Activated naive CD8-positive, alpha-beta T cell treated with anti-CD3 and anti-CD28 coated beads, Interleukin-2, amount 10 ng/mL, durations not matched to agents 7 days and 5 days (primary cell): Measurements from ENCODE around the gene TGFBR2. TPM values are rescaled to one million over a fixed set of nuclear protein-coding genes. Genes with fewer than 3 reads are reported as not detected.

ENCODE experiments used
- ATAC-seq: fragments of 150-1000 bp; cut with Tn5 transposase; one replicate; pipeline ENCODE4 v1.10.0; 2021; ENCODE audit warnings: low read depth, moderate library complexity
- POLR2A ChIA-PET: fragments of 350-600 bp; sonication (Branson Sonifier 250); formaldehyde crosslinking; loops from one replicate; lab custom pipeline; 2021; ENCODE audit warnings: antibody characterized with exemption; lab: Charles Lee
- DNase-seq: peaks from one replicate; pipeline ENCODE4 v3.0.0; 2021
- H3K27ac Mint-ChIP-seq: one replicate; pipeline ENCODE4 v1.8.0; 2022; ENCODE audit warnings: mild to moderate bottlenecking, mixed read lengths
- H3K27me3 Mint-ChIP-seq: one replicate; pipeline ENCODE4 v1.8.0; 2022; ENCODE audit warnings: mild to moderate bottlenecking, moderate library complexity, mixed read lengths
- H3K36me3 Mint-ChIP-seq: one replicate; pipeline ENCODE4 v1.8.0; 2021; ENCODE audit warnings: mild to moderate bottlenecking, mixed read lengths
- H3K4me1 Mint-ChIP-seq: one replicate; pipeline ENCODE4 v1.8.0; 2021; ENCODE audit warnings: mixed read lengths
- H3K4me3 Mint-ChIP-seq: one replicate; pipeline ENCODE4 v1.8.0; 2022; ENCODE audit warnings: mild to moderate bottlenecking, moderate library complexity, mixed read lengths
- H3K9me3 Mint-ChIP-seq: one replicate; pipeline ENCODE4 v1.8.0; 2021; ENCODE audit warnings: mixed read lengths
- total RNA-seq, 2 experiments: library from RNA; stranded (reverse); gene quantifications; one replicate each; pipeline ENCODE4 v1.2.3, GENCODE V29; 2021

Gene TGFBR2
- total RNA-seq, 2 experiments from 2014 or later = 86.9 to 92.2 TPM

GRCh38 chr3:30723211-30723610 lies 116.8 kb downstream of the TGFBR2 start:
- Mint-ChIP-seq H3K27me3 (peaks cover 2% of the 10 kb centered on the region), H3K4me3 (no peak overlapping the region), H3K27ac (no peak overlapping the region), H3K9me3 (peaks cover 21% of the 10 kb centered on the region), H3K4me1 (peaks cover 5% of the 10 kb centered on the region), H3K36me3 (peaks cover 15% of the 10 kb centered on the region)
- ATAC-seq (no peak), DNase-seq (no peak)
- POLR2A ChIA-PET = no interaction called here

- DNase-seq (no peak), ATAC-seq (no peak)
- peaks cover 12% of the 10 kb centered on the region for H3K4me1 Mint-ChIP-seq
- no peak overlapping the region for H3K4me3 Mint-ChIP-seq
- peaks cover 16% of the 10 kb centered on the region for H3K36me3 Mint-ChIP-seq
- no peak overlapping the region for H3K27ac Mint-ChIP-seq
- peaks cover 17% of the 10 kb centered on the region for H3K9me3 Mint-ChIP-seq
- POLR2A ChIA-PET = no interaction called here
- peaks cover 2% of the 10 kb centered on the region for H3K27me3 Mint-ChIP-seq
Measured at GRCh38 chr3:30724863-30725262, 118.5 kb downstream of the TGFBR2 start.

GRCh38 chr3:30728143-30728542 lies 121.7 kb downstream of the TGFBR2 start:
- POLR2A ChIA-PET = no interaction called here
- H3K36me3 Mint-ChIP-seq = peaks cover 16% of the 10 kb centered on the region
- H3K9me3 Mint-ChIP-seq = peaks cover 11% of the 10 kb centered on the region
- no peaks in the 10 kb centered on the region for H3K27me3 Mint-ChIP-seq
- DNase-seq = no peak
- peaks cover 22% of the 10 kb centered on the region for H3K4me1 Mint-ChIP-seq
- ATAC-seq = no peak
- H3K4me3 Mint-ChIP-seq = no peak overlapping the region
- no peak overlapping the region for H3K27ac Mint-ChIP-seq

GRCh38 chr3:30729512-30729911 lies 123.1 kb downstream of the TGFBR2 start:
- peaks cover 9% of the 10 kb centered on the region for H3K9me3 Mint-ChIP-seq
- DNase-seq (no peak), ATAC-seq (peak; percentile 64)
- no peak overlapping the region for H3K27ac Mint-ChIP-seq
- POLR2A ChIA-PET = interaction anchor here (0.7 kb wide), 1 partner anchor 34 kb away, joined by 3 read pairs; no protein-coding TSS in a partner anchor
- peak overlapping the region; percentile 19 for H3K4me3 Mint-ChIP-seq
- no peaks in the 10 kb centered on the region for H3K27me3 Mint-ChIP-seq
- peaks cover 30% of the 10 kb centered on the region for H3K4me1 Mint-ChIP-seq
- H3K36me3 Mint-ChIP-seq = peaks cover 16% of the 10 kb centered on the region

- Mint-ChIP-seq H3K27me3 (no peaks in the 10 kb centered on the region), H3K9me3 (peaks cover 7% of the 10 kb centered on the region), H3K36me3 (peaks cover 12% of the 10 kb centered on the region), H3K4me1 (peaks cover 34% of the 10 kb centered on the region), H3K4me3 (no peak overlapping the region), H3K27ac (no peak overlapping the region)
- POLR2A ChIA-PET = interaction anchor here (0.7 kb wide), 1 partner anchor 34 kb away, joined by 3 read pairs; no protein-coding TSS in a partner anchor
- ATAC-seq = no peak
- DNase-seq = no peak
Measured at GRCh38 chr3:30729936-30730335, 123.5 kb downstream of the TGFBR2 start.

GRCh38 chr3:30730967-30731366 lies 124.6 kb downstream of the TGFBR2 start:
- Mint-ChIP-seq H3K27me3 (no peaks in the 10 kb centered on the region), H3K4me3 (peak overlapping the region; percentile 4), H3K27ac (no peak overlapping the region), H3K36me3 (peaks cover 7% of the 10 kb centered on the region), H3K4me1 (peaks cover 30% of the 10 kb centered on the region), H3K9me3 (no peaks in the 10 kb centered on the region)
- DNase-seq (no peak), ATAC-seq (no peak)
- POLR2A ChIA-PET = no interaction called here

- no peak overlapping the region for H3K4me3 Mint-ChIP-seq
- no peaks in the 10 kb centered on the region for H3K27me3 Mint-ChIP-seq
- ATAC-seq = no peak
- no peak for DNase-seq
- peaks cover 34% of the 10 kb centered on the region for H3K4me1 Mint-ChIP-seq
- POLR2A ChIA-PET = no interaction called here
- H3K36me3 Mint-ChIP-seq = peaks cover 9% of the 10 kb centered on the region
- no peaks in the 10 kb centered on the region for H3K9me3 Mint-ChIP-seq
- no peak overlapping the region for H3K27ac Mint-ChIP-seq
Measured at GRCh38 chr3:30733209-30733608, 126.8 kb downstream of the TGFBR2 start.

GRCh38 chr3:30733696-30734095 lies 127.3 kb downstream of the TGFBR2 start:
- Mint-ChIP-seq H3K27me3 (no peaks in the 10 kb centered on the region), H3K4me1 (peaks cover 36% of the 10 kb centered on the region), H3K27ac (no peak overlapping the region), H3K36me3 (peaks cover 7% of the 10 kb centered on the region), H3K4me3 (peak overlapping the region; percentile 45), H3K9me3 (no peaks in the 10 kb centered on the region)
- ATAC-seq = no peak
- POLR2A ChIA-PET = interaction anchor here (1.2 kb wide), 1 partner anchor 127 kb away, joined by 5 read pairs; the partner anchor contains the start of gene TGFBR2
- no peak for DNase-seq

- POLR2A ChIA-PET = no interaction called here
- no peak for ATAC-seq
Measured at GRCh38 chr3:30737743-30738499, 131.5 kb downstream of the TGFBR2 start.

GRCh38 chr3:30738605-30739004 lies 132.2 kb downstream of the TGFBR2 start:
- Mint-ChIP-seq H3K27ac (no peak overlapping the region), H3K36me3 (peaks cover 5% of the 10 kb centered on the region), H3K4me1 (peaks cover 28% of the 10 kb centered on the region), H3K9me3 (no peaks in the 10 kb centered on the region), H3K4me3 (no peak overlapping the region), H3K27me3 (no peaks in the 10 kb centered on the region)
- DNase-seq (no peak), ATAC-seq (no peak)
- POLR2A ChIA-PET = no interaction called here

More at GRCh38 chr3:30737743-30738499, 131.5 kb downstream of the TGFBR2 start:
- no peaks in the 10 kb centered on the region for H3K9me3 Mint-ChIP-seq
- H3K36me3 Mint-ChIP-seq = peaks cover 5% of the 10 kb centered on the region
- peaks cover 24% of the 10 kb centered on the region for H3K4me1 Mint-ChIP-seq
- no peak overlapping the region for H3K4me3 Mint-ChIP-seq
- no peak overlapping the region for H3K27ac Mint-ChIP-seq
- no peak for DNase-seq
- H3K27me3 Mint-ChIP-seq = no peaks in the 10 kb centered on the region

- DNase-seq (no peak), ATAC-seq (no peak)
- H3K4me3 Mint-ChIP-seq = no peak overlapping the region
- peaks cover 26% of the 10 kb centered on the region for H3K4me1 Mint-ChIP-seq
- peaks cover 2% of the 10 kb centered on the region for H3K36me3 Mint-ChIP-seq
- POLR2A ChIA-PET = interaction anchor here (1.5 kb wide), 1 partner anchor 791 kb away, joined by 3 read pairs; the partner anchor contains the start of gene STT3B
- no peaks in the 10 kb centered on the region for H3K9me3 Mint-ChIP-seq
- H3K27me3 Mint-ChIP-seq = no peaks in the 10 kb centered on the region
- H3K27ac Mint-ChIP-seq = no peak overlapping the region
Measured at GRCh38 chr3:30741889-30742288, 135.5 kb downstream of the TGFBR2 start.

GRCh38 chr3:30742796-30743619 lies 136.6 kb downstream of the TGFBR2 start:
- POLR2A ChIA-PET = interaction anchor here (1.5 kb wide), 1 partner anchor 789 kb away, joined by 3 read pairs; the partner anchor contains the start of gene STT3B
- H3K9me3 Mint-ChIP-seq = no peaks in the 10 kb centered on the region
- H3K27me3 Mint-ChIP-seq = no peaks in the 10 kb centered on the region
- no peak for DNase-seq
- peak overlapping the region; percentile 36 for H3K27ac Mint-ChIP-seq
- H3K4me1 Mint-ChIP-seq = peaks cover 28% of the 10 kb centered on the region
- H3K4me3 Mint-ChIP-seq = peak overlapping the region; percentile 44
- H3K36me3 Mint-ChIP-seq = no peaks in the 10 kb centered on the region
- peak; percentile 56 for ATAC-seq
